ENCODE measurements around the gene LEMD2.

GRCh38 chr6:33742837-33743236 lies 46.1 kb downstream of the LEMD2 start:
- no peak for TF ChIP-seq CTCF (conservative IDR thresholded peaks at IDR 0.05; ENCODE audit: low read depth, low read length)
- TF ChIP-seq EZH2 (IDR thresholded peaks at IDR 0.05; ENCODE audit: borderline replicate concordance, low read depth, low read length, poor library complexity, severe bottlenecking) = no peak
